ENCODE measurements around the gene UBTD1.

UBTD1 gene

DNA sequence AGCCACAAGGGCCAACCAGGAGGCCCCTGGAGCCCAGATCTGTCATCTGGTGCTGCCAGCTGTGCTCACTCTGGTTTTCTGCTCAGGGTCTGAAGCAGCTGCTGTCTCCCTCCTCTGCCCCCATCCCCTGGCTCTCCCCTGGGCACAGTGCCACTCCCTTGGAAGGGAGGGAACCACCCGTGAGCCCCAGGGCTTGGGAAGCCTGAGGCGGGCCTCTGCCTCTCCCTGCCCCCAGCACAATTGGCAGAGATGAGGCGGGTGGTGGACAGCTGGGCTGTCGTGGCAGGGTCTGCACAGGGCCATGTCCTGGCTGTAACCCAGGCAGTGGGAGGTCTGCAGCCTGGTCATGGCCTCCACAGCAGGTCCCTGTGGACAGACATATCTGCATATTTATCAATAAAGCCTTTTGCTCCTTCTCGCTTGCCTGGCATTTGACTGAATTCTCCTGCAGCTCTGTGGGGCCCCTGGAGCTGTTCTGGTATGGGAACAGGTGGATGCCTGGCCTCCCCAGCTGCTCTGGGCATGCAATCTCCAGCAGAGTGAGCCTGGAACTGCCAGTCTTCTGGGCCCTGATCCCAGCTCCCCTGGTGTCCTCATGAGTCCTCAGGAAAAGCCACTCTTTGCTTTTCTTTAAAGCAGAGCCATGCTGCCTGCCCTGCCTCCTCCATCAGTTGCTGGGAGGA, 72.2 kb downstream of the UBTD1 start:
- peak in 1 of 2 donors; percentile 19 for DNase-seq
- no peaks in the 10 kb centered on the region for H3K27me3 ChIP-seq (ENCODE audit: insufficient read depth, low read length)

DNA sequence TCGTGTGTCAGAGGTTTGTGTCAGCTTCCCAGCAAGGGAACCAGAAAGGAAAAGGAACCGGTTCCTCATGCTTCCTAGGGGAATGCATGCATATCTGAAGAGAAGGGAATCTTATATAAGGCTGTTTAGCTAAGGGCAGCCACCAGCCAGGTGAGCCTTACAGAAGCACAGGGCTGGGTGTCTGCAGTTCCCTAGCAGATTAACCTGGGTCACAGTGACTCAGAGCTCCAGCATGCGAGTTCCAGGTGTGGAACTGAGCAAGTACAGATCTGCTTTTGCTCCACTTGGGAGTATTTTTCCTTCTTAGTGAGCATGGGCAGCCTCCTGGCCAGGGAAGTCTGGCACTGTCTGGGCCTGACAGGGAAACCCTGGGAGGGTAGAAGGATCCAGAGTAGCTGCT, 72.9 kb downstream of the UBTD1 start:
- peaks cover 13% of the 10 kb centered on the region for H3K79me2 ChIP-seq (ENCODE audit: control insufficient read depth, insufficient read depth, low read length, poor library complexity)
- H3K18ac ChIP-seq (ENCODE audit: low read length), result peak overlapping the region; percentile 79
- no peak overlapping the region for H3K23ac ChIP-seq (ENCODE audit: low read length)
- no peak overlapping the region for H3K4ac ChIP-seq (ENCODE audit: low read depth, low read length)
- H2BK12ac ChIP-seq (ENCODE audit: low read length), result peak overlapping the region; percentile 42
- peaks cover 45 to 49% of the 10 kb centered on the region in 2 experiments for H3K4me1 ChIP-seq (ENCODE audit: control insufficient read depth in 1 of 2, insufficient read depth in 2 of 2, low read length in 2 of 2)
- H4K8ac ChIP-seq (ENCODE audit: low read depth, low read length), result peak overlapping the region; percentile 88
- peak overlapping the region; percentile 92 for H2BK120ac ChIP-seq (ENCODE audit: insufficient read depth, low read length, poor library complexity)
- peak overlapping the region; percentile 10 for H3K4me2 ChIP-seq (ENCODE audit: low read length)
- H2AK5ac ChIP-seq (ENCODE audit: low read length), result no peak overlapping the region
- no peak overlapping the region for H4K12ac ChIP-seq (ENCODE audit: low read depth, low read length)
- H2BK5ac ChIP-seq (ENCODE audit: low read depth, low read length, poor library complexity), result peak overlapping the region; percentile 69
- no peaks in the 10 kb centered on the region for H3K27me3 ChIP-seq (ENCODE audit: insufficient read depth, low read length)
- H3K36me3 ChIP-seq (ENCODE audit: control insufficient read depth in 1 of 2, insufficient read depth in 2 of 2, low read length in 2 of 2), result peaks cover 11% of the 10 kb centered on the region in 2 experiments
- H3K14ac ChIP-seq (ENCODE audit: low read length), result peak overlapping the region; percentile 93
- WGBS (ENCODE audit: extremely low coverage, insufficient coverage, insufficient read length), result no CpG with 5 or more reads among the region's 3 CpGs
- H3K79me1 ChIP-seq (ENCODE audit: low read length), result peaks cover 42% of the 10 kb centered on the region
- no peaks in the 10 kb centered on the region for H3K9me3 ChIP-seq (ENCODE audit: insufficient read depth, low read depth, low read length)
- peak; percentile 96 to 97 for DNase-seq
- no peak overlapping the region for H2AFZ ChIP-seq (ENCODE audit: insufficient read depth, low read length, poor library complexity)
- no peak overlapping the region for H3K4me3 ChIP-seq (ENCODE audit: low read depth, low read length)
- peak overlapping the region; percentile 97 for H3K27ac ChIP-seq (ENCODE audit: low read depth, low read length)
- H4K91ac ChIP-seq (ENCODE audit: low read depth, low read length), result peak overlapping the region; percentile 91
- H3K9ac ChIP-seq (ENCODE audit: low read length), result no peak overlapping the region

More for the DNA sequence above, 72.2 kb downstream of the UBTD1 start:
- no peaks in the 10 kb centered on the region for H3K9me3 ChIP-seq (ENCODE audit: insufficient read depth, low read depth, low read length)
- peak overlapping the region; percentile 97 for H3K27ac ChIP-seq (ENCODE audit: low read depth, low read length)
- peak overlapping the region; percentile 12 for H3K4ac ChIP-seq (ENCODE audit: low read depth, low read length)
- peak overlapping the region; percentile 57 for H2AFZ ChIP-seq (ENCODE audit: insufficient read depth, low read length, poor library complexity)
- peak overlapping the region; percentile 94 for H2BK12ac ChIP-seq (ENCODE audit: low read length)
- peak overlapping the region; percentile 93 for H3K14ac ChIP-seq (ENCODE audit: low read length)
- peak overlapping the region; percentile 42 for H3K4me2 ChIP-seq (ENCODE audit: low read length)
- peak overlapping the region; percentile 55 for H3K18ac ChIP-seq (ENCODE audit: low read length)
- peak overlapping the region; percentile 77 for H4K91ac ChIP-seq (ENCODE audit: low read depth, low read length)
- H3K4me1 ChIP-seq (ENCODE audit: control insufficient read depth in 1 of 2, insufficient read depth in 2 of 2, low read length in 2 of 2), result peaks cover 45 to 49% of the 10 kb centered on the region in 2 experiments
- no peak overlapping the region for H4K12ac ChIP-seq (ENCODE audit: low read depth, low read length)
- H3K4me3 ChIP-seq (ENCODE audit: low read depth, low read length), result no peak overlapping the region
- peak overlapping the region; percentile 54 for H2BK5ac ChIP-seq (ENCODE audit: low read depth, low read length, poor library complexity)
- no peak overlapping the region for H3K23ac ChIP-seq (ENCODE audit: low read length)
- peak overlapping the region; percentile 86 for H2AK5ac ChIP-seq (ENCODE audit: low read length)
- peak overlapping the region; percentile 68 for H4K8ac ChIP-seq (ENCODE audit: low read depth, low read length)
- peak overlapping the region; percentile 52 for H2BK120ac ChIP-seq (ENCODE audit: insufficient read depth, low read length, poor library complexity)
- WGBS (ENCODE audit: extremely low coverage, insufficient coverage, insufficient read length), result no CpG with 5 or more reads among the region's 5 CpGs
- H3K9ac ChIP-seq (ENCODE audit: low read length), result no peak overlapping the region
- peaks cover 42% of the 10 kb centered on the region for H3K79me1 ChIP-seq (ENCODE audit: low read length)
- peaks cover 11% of the 10 kb centered on the region in 2 experiments for H3K36me3 ChIP-seq (ENCODE audit: control insufficient read depth in 1 of 2, insufficient read depth in 2 of 2, low read length in 2 of 2)
- peaks cover 13% of the 10 kb centered on the region for H3K79me2 ChIP-seq (ENCODE audit: control insufficient read depth, insufficient read depth, low read length, poor library complexity)

DNA sequence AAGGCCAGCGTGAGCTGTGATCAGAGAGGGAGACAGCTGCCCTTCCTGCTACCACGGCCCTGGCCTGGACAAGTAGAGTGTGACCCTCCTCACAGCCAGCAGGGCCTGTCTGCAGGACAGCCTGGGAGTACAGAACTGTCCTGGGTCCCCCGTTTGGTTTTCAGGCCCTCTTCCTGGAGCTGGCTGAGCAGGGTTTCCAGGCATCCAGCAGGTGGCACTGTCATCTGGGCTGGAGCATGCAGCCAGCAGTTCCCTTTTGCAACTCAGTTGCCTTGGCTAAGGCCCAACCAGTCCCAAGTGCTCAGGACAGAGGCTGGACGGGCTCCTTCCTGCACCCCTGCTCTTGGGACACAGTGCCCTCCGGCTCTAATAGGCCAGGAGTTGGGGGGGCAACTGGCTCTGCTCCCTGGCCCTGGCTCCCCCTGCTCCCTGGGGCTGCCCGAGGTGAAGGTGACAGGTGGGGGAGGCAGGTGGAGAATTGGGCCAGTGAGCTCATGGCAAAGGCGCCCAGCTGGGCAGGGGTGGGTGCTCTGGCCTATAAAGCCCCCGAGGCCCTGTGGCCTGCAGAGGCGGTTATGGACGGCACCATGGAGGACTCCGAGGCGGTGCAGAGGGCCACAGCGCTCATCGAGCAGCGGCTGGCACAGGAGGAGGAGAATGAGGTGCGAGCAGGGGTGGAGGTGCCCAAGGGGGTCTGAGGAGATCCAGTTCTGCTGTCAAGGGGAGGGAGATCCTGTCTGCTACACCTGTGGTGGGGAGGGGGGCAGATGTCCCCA, 73.7 kb downstream of the UBTD1 start, which contains the start of gene ANKRD2:
TSS of gene ANKRD2 (plus strand) at position 566 of the 776 bp plus-strand sequence. CDS start at position 576, 10 bp downstream.
- peak within 1 kb of the TSS; percentile 58 for H4K12ac ChIP-seq (ENCODE audit: low read depth, low read length)
- peak within 1 kb of the TSS; percentile 10 for H3K4me2 ChIP-seq (ENCODE audit: low read length)
- peaks cover 42% of the 10 kb centered on the region for H3K79me1 ChIP-seq (ENCODE audit: low read length)
- no peaks in the 10 kb centered on the region for H3K9me3 ChIP-seq (ENCODE audit: insufficient read depth, low read depth, low read length)
- DNase-seq, result peak; percentile 71 to 78
- peak within 1 kb of the TSS; percentile 87 for H2AK5ac ChIP-seq (ENCODE audit: low read length)
- no peak within 1 kb of the TSS for H3K9ac ChIP-seq (ENCODE audit: low read length)
- peak within 1 kb of the TSS; percentile 91 for H4K91ac ChIP-seq (ENCODE audit: low read depth, low read length)
- peaks cover 13% of the 10 kb centered on the region for H3K79me2 ChIP-seq (ENCODE audit: control insufficient read depth, insufficient read depth, low read length, poor library complexity)
- H3K4me3 ChIP-seq (ENCODE audit: low read depth, low read length), result no peak within 1 kb of the TSS
- H3K36me3 ChIP-seq (ENCODE audit: control insufficient read depth in 1 of 2, insufficient read depth in 2 of 2, low read length in 2 of 2), result peaks cover 11% of the 10 kb centered on the region in 2 experiments
- peak within 1 kb of the TSS; percentile 52 for H2AFZ ChIP-seq (ENCODE audit: insufficient read depth, low read length, poor library complexity)
- peak within 1 kb of the TSS; percentile 81 for H3K4ac ChIP-seq (ENCODE audit: low read depth, low read length)
- H3K27ac ChIP-seq (ENCODE audit: low read depth, low read length), result peak within 1 kb of the TSS; percentile 97
- peak within 1 kb of the TSS; percentile 92 for H2BK120ac ChIP-seq (ENCODE audit: insufficient read depth, low read length, poor library complexity)
- no peaks in the 10 kb centered on the region for H3K27me3 ChIP-seq (ENCODE audit: insufficient read depth, low read length)
- H4K8ac ChIP-seq (ENCODE audit: low read depth, low read length), result peak within 1 kb of the TSS; percentile 88
- peak within 1 kb of the TSS; percentile 79 for H3K18ac ChIP-seq (ENCODE audit: low read length)
- peaks cover 45 to 49% of the 10 kb centered on the region in 2 experiments for H3K4me1 ChIP-seq (ENCODE audit: control insufficient read depth in 1 of 2, insufficient read depth in 2 of 2, low read length in 2 of 2)
- no peak within 1 kb of the TSS for H3K23ac ChIP-seq (ENCODE audit: low read length)
- peak within 1 kb of the TSS; percentile 70 for H2BK5ac ChIP-seq (ENCODE audit: low read depth, low read length, poor library complexity)
- H3K14ac ChIP-seq (ENCODE audit: low read length), result peak within 1 kb of the TSS; percentile 93
- peak within 1 kb of the TSS; percentile 62 for H2BK12ac ChIP-seq (ENCODE audit: low read length)
- WGBS (ENCODE audit: extremely low coverage, insufficient coverage, insufficient read length), result no CpG with 5 or more reads among the region's 16 CpGs

DNA sequence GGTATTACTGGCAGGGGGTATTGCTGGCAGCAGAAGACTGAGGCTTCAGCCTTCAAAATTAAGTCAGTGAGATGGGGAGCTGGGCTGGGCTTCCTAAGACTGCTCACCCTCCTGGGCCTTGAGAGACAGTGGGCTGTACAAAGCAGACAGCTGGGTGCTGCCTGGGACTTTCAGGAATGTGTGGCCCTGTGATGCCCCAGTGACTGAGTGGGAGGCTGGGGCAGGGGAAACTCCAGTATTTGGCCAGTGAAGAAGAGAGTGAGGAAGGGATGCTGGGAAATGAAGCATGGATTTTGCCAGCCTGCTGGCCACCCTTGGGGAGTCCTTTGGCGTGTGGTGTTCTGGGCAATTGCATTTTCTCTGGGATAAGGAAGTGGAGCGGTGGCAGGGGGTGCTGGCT, 74.3 kb downstream of the UBTD1 start:
- H4K91ac ChIP-seq (ENCODE audit: low read depth, low read length), result peak overlapping the region; percentile 91
- peak overlapping the region; percentile 71 for H3K14ac ChIP-seq (ENCODE audit: low read length)
- peaks cover 42% of the 10 kb centered on the region for H3K79me1 ChIP-seq (ENCODE audit: low read length)
- peak in 1 of 2 donors; percentile 18 for DNase-seq
- H3K9ac ChIP-seq (ENCODE audit: low read length), result no peak overlapping the region
- no peak overlapping the region for H3K23ac ChIP-seq (ENCODE audit: low read length)
- no peak overlapping the region for H4K12ac ChIP-seq (ENCODE audit: low read depth, low read length)
- peak overlapping the region; percentile 62 for H2BK12ac ChIP-seq (ENCODE audit: low read length)
- H3K27me3 ChIP-seq (ENCODE audit: insufficient read depth, low read length), result no peaks in the 10 kb centered on the region
- peak overlapping the region; percentile 97 for H3K27ac ChIP-seq (ENCODE audit: low read depth, low read length)
- H3K4me2 ChIP-seq (ENCODE audit: low read length), result no peak overlapping the region
- H3K4me3 ChIP-seq (ENCODE audit: low read depth, low read length), result no peak overlapping the region
- peak overlapping the region; percentile 35 for H3K4ac ChIP-seq (ENCODE audit: low read depth, low read length)
- peak overlapping the region; percentile 73 for H3K18ac ChIP-seq (ENCODE audit: low read length)
- no peak overlapping the region for H2AFZ ChIP-seq (ENCODE audit: insufficient read depth, low read length, poor library complexity)
- WGBS (ENCODE audit: extremely low coverage, insufficient coverage, insufficient read length), result no CpG with 5 or more reads among the region's 2 CpGs
- peak overlapping the region; percentile 55 for H4K8ac ChIP-seq (ENCODE audit: low read depth, low read length)
- no peaks in the 10 kb centered on the region for H3K9me3 ChIP-seq (ENCODE audit: insufficient read depth, low read depth, low read length)
- H2AK5ac ChIP-seq (ENCODE audit: low read length), result peak overlapping the region; percentile 84
- peak overlapping the region; percentile 70 for H2BK5ac ChIP-seq (ENCODE audit: low read depth, low read length, poor library complexity)
- peaks cover 8 to 11% of the 10 kb centered on the region in 2 experiments for H3K36me3 ChIP-seq (ENCODE audit: control insufficient read depth in 1 of 2, insufficient read depth in 2 of 2, low read length in 2 of 2)
- H3K79me2 ChIP-seq (ENCODE audit: control insufficient read depth, insufficient read depth, low read length, poor library complexity), result peaks cover 13% of the 10 kb centered on the region
- H2BK120ac ChIP-seq (ENCODE audit: insufficient read depth, low read length, poor library complexity), result peak overlapping the region; percentile 92
- peaks cover 45 to 49% of the 10 kb centered on the region in 2 experiments for H3K4me1 ChIP-seq (ENCODE audit: control insufficient read depth in 1 of 2, insufficient read depth in 2 of 2, low read length in 2 of 2)
